Uterus (tissue), 4 donors: Measurements from ENCODE around the gene RPS6KA2. TPM values are rescaled to one million over a fixed set of nuclear protein-coding genes. Genes with fewer than 3 reads are reported as not detected.

Experiments used
- DNase-seq, 2 donors: peaks; one replicate each; pipeline ENCODE4 v3.0.0-alpha.2; 2019 to 2020
- H3K27ac ChIP-seq, 2 donors: fragments of 200-600 bp; sonication (generic); 1 replicate in 1 of 2; 2 replicates in 1 of 2; pipeline ENCODE4 v1.5.1; 2016 to 2018
- H3K27me3 ChIP-seq, 2 donors: fragments of 200-600 bp; sonication (generic); one replicate each; pipeline ENCODE4 v1.5.1; 2018 to 2019; ENCODE audit warnings: control low read depth in 1 of 2
- H3K36me3 ChIP-seq, 2 donors: fragments of 200-600 bp; sonication (generic); one replicate each; pipeline ENCODE4 v1.5.1; 2019; ENCODE audit warnings: control low read depth in 1 of 2
- H3K4me1 ChIP-seq, 2 donors: fragments of 200-600 bp; sonication (generic); one replicate each; pipeline ENCODE4 v1.5.1; 2018 to 2019; ENCODE audit warnings: control low read depth in 1 of 2
- H3K4me3 ChIP-seq, 2 donors: fragments of 200-600 bp; sonication (generic); 1 replicate in 1 of 2; 2 replicates in 1 of 2; pipeline ENCODE4 v1.5.1; 2018 to 2019; ENCODE audit warnings: mild to moderate bottlenecking in 1 of 2
- H3K9me3 ChIP-seq, 2 donors: fragments of 200-600 bp; sonication (generic); one replicate each; pipeline ENCODE4 v1.5.1; 2019; ENCODE audit warnings: control low read depth in 1 of 2
- CTCF ChIP-seq, 4 experiments: fragments of 200-600 bp in 2 of 4; fragments of 450-650 bp in 2 of 4; sonication (generic) in 2 of 4; IDR thresholded peaks; one replicate each; pipeline ENCODE4 v1.5.1; 2016 to 2019; ENCODE audit warnings: antibody characterized with exemption in 4 of 4, mild to moderate bottlenecking in 2 of 4, moderate library complexity in 1 of 4
- POLR2A ChIP-seq, 2 donors: fragments of 450-650 bp; IDR thresholded peaks; one replicate each; pipeline ENCODE4 v1.6.1; 2016; ENCODE audit warnings: antibody characterized with exemption in 2 of 2, mild to moderate bottlenecking in 1 of 2, moderate library complexity in 1 of 2
- intact Hi-C: fragments of 100-400 bp; cut with DNase I; formaldehyde crosslinking; loops from one replicate; pipeline ENCODE4 v1.15.1; 2023; ENCODE audit warnings: low total_unique reads
- total RNA-seq, 4 donors: library from RNA; depleted of rRNA in 3 of 4; stranded (reverse); fragments of >200 nt in 3 of 4; gene quantifications; one replicate each; pipeline versions ENCODE4 v1.1.0 to v1.2.4, GENCODE V29; 2014 to 2023
- donor health status: DM: yes; HTN: yes; CAD: no.

The RPS6KA2 gene
- total RNA-seq, 4 donors from 2014 or later: 34.0 to 78.4 (median 55.8) TPM

GRCh38 chr6:166415306-166415705, 211.7 kb downstream of the RPS6KA2 start:
- TF ChIP-seq POLR2A (IDR thresholded peaks at IDR 0.05) (no peak), CTCF (IDR thresholded peaks at IDR 0.05) (no peak)
- H3K9me3 ChIP-seq: no peaks in the 10 kb centered on the region
- no peak for DNase-seq
- no peak overlapping the region for H3K4me3 ChIP-seq
- intact Hi-C loops: no loop called here
- no peaks in the 10 kb centered on the region for H3K36me3 ChIP-seq
- no peak overlapping the region for H3K27ac ChIP-seq
- H3K4me1 ChIP-seq: no peaks in the 10 kb centered on the region
- no peaks in the 10 kb centered on the region for H3K27me3 ChIP-seq

GRCh38 chr6:166413491-166413951, 213.5 kb downstream of the RPS6KA2 start:
- no peaks in the 10 kb centered on the region for H3K27me3 ChIP-seq
- intact Hi-C loops: no loop called here
- H3K36me3 ChIP-seq: no peaks in the 10 kb centered on the region
- no peaks in the 10 kb centered on the region for H3K9me3 ChIP-seq
- H3K4me3 ChIP-seq: no peak overlapping the region
- H3K27ac ChIP-seq: no peak overlapping the region
- no peaks in the 10 kb centered on the region for H3K4me1 ChIP-seq
- TF ChIP-seq CTCF (IDR thresholded peaks at IDR 0.05) (no peak), POLR2A (IDR thresholded peaks at IDR 0.05) (no peak)
- no peak for DNase-seq

- TF ChIP-seq POLR2A (IDR thresholded peaks at IDR 0.05) (no peak), CTCF (IDR thresholded peaks at IDR 0.05) (no peak)
- no peak for DNase-seq
- intact Hi-C loops: no loop called here
- no peaks in the 10 kb centered on the region for H3K36me3 ChIP-seq
- H3K4me3 ChIP-seq: no peak overlapping the region
- no peaks in the 10 kb centered on the region for H3K4me1 ChIP-seq
- H3K27me3 ChIP-seq: no peaks in the 10 kb centered on the region
- no peaks in the 10 kb centered on the region for H3K9me3 ChIP-seq
- H3K27ac ChIP-seq: no peak overlapping the region
These were observed 214.1 kb downstream of the RPS6KA2 start for GRCh38 chr6:166412911-166413384.

GRCh38 chr6:166412156-166412910, 214.7 kb downstream of the RPS6KA2 start:
- H3K27me3 ChIP-seq: no peaks in the 10 kb centered on the region
- TF ChIP-seq POLR2A (IDR thresholded peaks at IDR 0.05): no peak
- TF ChIP-seq CTCF (IDR thresholded peaks at IDR 0.05): no peak
- H3K27ac ChIP-seq: no peak overlapping the region
- intact Hi-C loops: no loop called here
- H3K36me3 ChIP-seq: no peaks in the 10 kb centered on the region
- no peaks in the 10 kb centered on the region for H3K4me1 ChIP-seq
- no peak overlapping the region for H3K4me3 ChIP-seq
- DNase-seq: no peak
- no peaks in the 10 kb centered on the region for H3K9me3 ChIP-seq

- Histone ChIP-seq H3K4me3 (no peak overlapping the region), H3K36me3 (no peaks in the 10 kb centered on the region), H3K4me1 (no peaks in the 10 kb centered on the region), H3K27ac (no peak overlapping the region), H3K9me3 (no peaks in the 10 kb centered on the region), H3K27me3 (no peaks in the 10 kb centered on the region)
- TF ChIP-seq POLR2A (IDR thresholded peaks at IDR 0.05) (no peak), CTCF (IDR thresholded peaks at IDR 0.05) (no peak)
- no peak for DNase-seq
- intact Hi-C loops: no loop called here
These were observed 215.3 kb downstream of the RPS6KA2 start for GRCh38 chr6:166411721-166412151.
